Mesenchymal stem cell (in vitro differentiated cells and primary cell): Measurements from ENCODE around the gene POU6F2.

Source experiments
- DNase-seq: peaks from one replicate; pipeline ENCODE4 v3.0.0-alpha.2; 2013
- H2AFZ ChIP-seq: one replicate; pipeline ENCODE4 v1.6.1; 2013; ENCODE audit warnings: low read depth, mild to moderate bottlenecking, control low read depth, inconsistent platforms, low read length, moderate library complexity
- H2AK5ac ChIP-seq: 2 replicates; pipeline ENCODE4 v1.6.1; 2013; ENCODE audit warnings: low read length, moderate library complexity, mild to moderate bottlenecking, inconsistent platforms; ENCODE audit not compliant: severe bottlenecking
- H2BK120ac ChIP-seq: one replicate; pipeline ENCODE4 v1.6.1; 2013; ENCODE audit warnings: low read depth, mild to moderate bottlenecking, inconsistent platforms, low read length, moderate library complexity
- H2BK12ac ChIP-seq, 2 experiments: one replicate each; pipeline ENCODE4 v1.6.1; 2013; ENCODE audit warnings: inconsistent platforms in 2 of 2, low read length in 2 of 2, mild to moderate bottlenecking in 2 of 2, moderate library complexity in 2 of 2, control low read depth in 1 of 2
- H2BK15ac ChIP-seq: one replicate; pipeline ENCODE4 v1.6.1; 2013; ENCODE audit warnings: mild to moderate bottlenecking, low read depth, inconsistent platforms; ENCODE audit not compliant: poor library complexity, severe bottlenecking
- H2BK5ac ChIP-seq: 2 replicates; pipeline ENCODE4 v1.6.1; 2013; ENCODE audit warnings: low read depth, mild to moderate bottlenecking, low read length, control low read depth, inconsistent platforms; ENCODE audit not compliant: poor library complexity, severe bottlenecking
- H3K14ac ChIP-seq, 2 experiments: one replicate each; pipeline ENCODE4 v1.6.1; 2013; ENCODE audit warnings: inconsistent platforms in 2 of 2, low read length in 2 of 2, control low read depth in 1 of 2, mild to moderate bottlenecking in 1 of 2, moderate library complexity in 1 of 2
- H3K18ac ChIP-seq, 2 experiments: one replicate each; pipeline ENCODE4 v1.6.1; 2013; ENCODE audit warnings: inconsistent platforms in 2 of 2, low read length in 2 of 2, control low read depth in 1 of 2, low read depth in 1 of 2, mild to moderate bottlenecking in 1 of 2
- H3K23ac ChIP-seq, 2 experiments: one replicate each; pipeline ENCODE4 v1.6.1; 2013; ENCODE audit warnings: inconsistent platforms in 2 of 2, low read length in 2 of 2, mild to moderate bottlenecking in 2 of 2, moderate library complexity in 2 of 2, control low read depth in 1 of 2
- H3K27ac ChIP-seq: 2 replicates; pipeline ENCODE4 v1.5.1; 2013; ENCODE audit warnings: mild to moderate bottlenecking, moderate library complexity, low read length, control low read depth, inconsistent platforms; ENCODE audit not compliant: poor library complexity, severe bottlenecking
- H3K27me3 ChIP-seq, 2 experiments: 2 replicates each; pipeline versions ENCODE4 v1.6.1 to v1.7.0; 2013; ENCODE audit warnings: low read length in 2 of 2, mild to moderate bottlenecking in 2 of 2, moderate library complexity in 2 of 2, control low read depth in 1 of 2, inconsistent platforms in 1 of 2; ENCODE audit not compliant: control insufficient read depth in 1 of 2, insufficient read depth in 1 of 2
- H3K36me3 ChIP-seq, 2 experiments: 2 replicates each; pipeline versions ENCODE4 v1.6.1 to v1.7.0; 2013; ENCODE audit warnings: low read length in 2 of 2, control low read depth in 1 of 2, inconsistent platforms in 1 of 2, low read depth in 1 of 2, mild to moderate bottlenecking in 1 of 2; ENCODE audit not compliant: insufficient read depth in 2 of 2, control insufficient read depth in 1 of 2
- H3K4ac ChIP-seq, 2 experiments: one replicate each; pipeline ENCODE4 v1.6.1; 2013; ENCODE audit warnings: inconsistent platforms in 2 of 2, low read length in 2 of 2, mild to moderate bottlenecking in 2 of 2, moderate library complexity in 2 of 2, control low read depth in 1 of 2, low read depth in 1 of 2
- H3K4me1 ChIP-seq: 2 replicates; pipeline ENCODE4 v1.6.1; 2013; ENCODE audit warnings: low read depth, low read length, control low read depth; ENCODE audit not compliant: control insufficient read depth, insufficient read depth
- H3K4me2 ChIP-seq: 2 replicates; pipeline ENCODE4 v1.6.1; 2013; ENCODE audit warnings: low read length, mild to moderate bottlenecking, inconsistent platforms; ENCODE audit not compliant: poor library complexity, severe bottlenecking
- H3K4me3 ChIP-seq, 2 experiments: 2 replicates each; pipeline versions ENCODE4 v1.5.1 to v1.7.0; 2013; ENCODE audit warnings: low read length in 2 of 2, mild to moderate bottlenecking in 2 of 2, control low read depth in 1 of 2, low read depth in 1 of 2; ENCODE audit not compliant: insufficient read depth in 1 of 2
- H3K79me1 ChIP-seq: replicated peaks from 2 replicates; pipeline ENCODE4 v1.6.1; 2013; ENCODE audit warnings: mild to moderate bottlenecking, control low read depth, low read length, inconsistent platforms; ENCODE audit not compliant: poor library complexity, severe bottlenecking
- H3K9ac ChIP-seq: 2 replicates; pipeline ENCODE4 v1.7.0; 2013; ENCODE audit warnings: mild to moderate bottlenecking, low read length, moderate library complexity
- H3K9me3 ChIP-seq: 2 replicates; pipeline ENCODE4 v1.7.0; 2013; ENCODE audit warnings: mild to moderate bottlenecking, low read length; ENCODE audit not compliant: control insufficient read depth
- H4K8ac ChIP-seq: one replicate; pipeline ENCODE4 v1.6.1; 2013; ENCODE audit warnings: inconsistent platforms, mild to moderate bottlenecking, low read length, moderate library complexity
- H4K91ac ChIP-seq: one replicate; pipeline ENCODE4 v1.6.1; 2013; ENCODE audit warnings: mild to moderate bottlenecking, low read length, inconsistent platforms
- WGBS: methylation state at CpG from one replicate; pipeline ENCODE4 v1.1.7; 2013; ENCODE audit warnings: mixed read lengths; 5-methylcytosine and 5-hydroxymethylcytosine counted together

Gene POU6F2

DNA sequence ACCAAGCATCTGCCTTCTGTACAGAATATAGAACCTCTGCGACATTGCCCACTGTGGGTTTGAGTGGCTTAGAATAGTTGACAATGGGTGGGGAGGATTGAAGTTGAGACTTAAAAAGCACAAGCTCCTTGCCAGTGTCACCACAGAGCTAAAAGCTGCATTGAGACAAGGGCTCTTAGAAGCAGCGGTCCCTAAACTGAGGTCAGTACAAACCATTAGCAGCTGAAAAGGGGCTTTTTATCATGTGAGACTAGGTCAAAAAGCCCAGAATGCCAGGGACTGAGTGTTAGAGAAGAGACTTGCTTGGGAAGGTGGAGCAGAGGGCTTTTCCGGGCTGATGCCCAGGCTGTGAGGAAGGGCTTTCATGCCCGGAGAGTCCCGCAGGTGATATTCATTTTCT lies 91.3 kb downstream of the POU6F2 start:
- no peak overlapping the region for H3K23ac ChIP-seq
- H2BK5ac ChIP-seq: no peak overlapping the region
- H3K18ac ChIP-seq: no peak overlapping the region
- H3K4me3 ChIP-seq: no peak overlapping the region
- H3K36me3 ChIP-seq: no peaks in the 10 kb centered on the region
- H2AFZ ChIP-seq: no peak overlapping the region
- WGBS: 91% methylated on average over 5 of the region's 5 CpGs
- H2BK12ac ChIP-seq: no peak overlapping the region
- H3K14ac ChIP-seq: no peak overlapping the region
- H3K79me1 ChIP-seq: no peaks in the 10 kb centered on the region
- no peak for DNase-seq
- no peak overlapping the region for H2BK120ac ChIP-seq
- no peak overlapping the region for H3K9ac ChIP-seq
- no peak overlapping the region for H4K8ac ChIP-seq
- H2AK5ac ChIP-seq: no peak overlapping the region
- no peaks in the 10 kb centered on the region for H3K4me1 ChIP-seq
- no peak overlapping the region for H3K4me2 ChIP-seq
- no peaks in the 10 kb centered on the region for H3K27me3 ChIP-seq
- H4K91ac ChIP-seq: no peak overlapping the region
- no peaks in the 10 kb centered on the region for H3K9me3 ChIP-seq
- H3K4ac ChIP-seq: no peak overlapping the region
- H2BK15ac ChIP-seq: no peak overlapping the region
- H3K27ac ChIP-seq: no peak overlapping the region

GRCh38 chr7:39069896-39070881 lies 92.5 kb downstream of the POU6F2 start:
- no peak overlapping the region for H3K27ac ChIP-seq
- H3K9me3 ChIP-seq: no peaks in the 10 kb centered on the region
- H3K4me1 ChIP-seq: no peaks in the 10 kb centered on the region
- no peak overlapping the region for H2BK5ac ChIP-seq
- no peak overlapping the region for H3K4me2 ChIP-seq
- H3K4me3 ChIP-seq: no peak overlapping the region
- H3K14ac ChIP-seq: no peak overlapping the region
- WGBS: 72% methylated on average over 8 of the region's 11 CpGs
- no peak overlapping the region for H2BK120ac ChIP-seq
- H2BK12ac ChIP-seq: no peak overlapping the region
- H3K79me1 ChIP-seq: no peaks in the 10 kb centered on the region
- no peak overlapping the region for H3K9ac ChIP-seq
- no peak overlapping the region for H2BK15ac ChIP-seq
- no peaks in the 10 kb centered on the region for H3K27me3 ChIP-seq
- no peak overlapping the region for H4K91ac ChIP-seq
- H2AFZ ChIP-seq: no peak overlapping the region
- no peak overlapping the region for H3K23ac ChIP-seq
- no peak overlapping the region for H4K8ac ChIP-seq
- H2AK5ac ChIP-seq: no peak overlapping the region
- no peaks in the 10 kb centered on the region for H3K36me3 ChIP-seq
- no peak overlapping the region for H3K4ac ChIP-seq
- H3K18ac ChIP-seq: no peak overlapping the region
- DNase-seq: no peak

DNA sequence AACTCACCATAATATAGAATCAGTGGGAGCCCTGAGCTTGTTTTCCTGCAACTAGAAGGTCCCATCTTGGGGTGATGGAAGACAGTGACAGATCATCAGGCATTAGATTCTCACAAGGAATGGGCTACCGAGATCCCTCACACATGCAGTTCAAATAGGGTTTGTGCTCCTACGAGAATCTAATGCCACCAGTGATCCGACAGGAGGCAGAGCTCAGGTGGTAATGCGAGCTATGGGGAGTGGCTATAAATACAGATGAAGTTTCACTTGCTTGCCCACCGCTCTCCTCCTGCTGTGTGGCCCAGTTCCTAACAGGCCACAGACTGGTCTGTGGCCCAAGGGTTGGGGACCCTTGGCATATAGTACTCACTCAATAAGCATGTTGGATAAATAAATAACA lies 93.4 kb downstream of the POU6F2 start:
- Histone ChIP-seq H2BK120ac (no peak overlapping the region), H4K8ac (no peak overlapping the region), H3K4me2 (no peak overlapping the region), H3K9ac (no peak overlapping the region), H3K79me1 (no peaks in the 10 kb centered on the region), H3K4me3 (no peak overlapping the region), H2AFZ (no peak overlapping the region), H3K36me3 (no peaks in the 10 kb centered on the region), H3K4ac (no peak overlapping the region), H3K27me3 (peaks cover 0 to 6% of the 10 kb centered on the region in 2 experiments), H3K27ac (no peak overlapping the region), H3K14ac (no peak overlapping the region), H3K23ac (no peak overlapping the region), H2AK5ac (no peak overlapping the region), H3K18ac (no peak overlapping the region), H2BK5ac (no peak overlapping the region), H3K4me1 (no peaks in the 10 kb centered on the region), H2BK15ac (no peak overlapping the region), H4K91ac (no peak overlapping the region), H2BK12ac (no peak overlapping the region), H3K9me3 (no peaks in the 10 kb centered on the region)
- 94% methylated on average over 5 of the region's 5 CpGs for WGBS
- DNase-seq: no peak

- H2BK12ac ChIP-seq: no peak overlapping the region
- H2BK120ac ChIP-seq: no peak overlapping the region
- H3K9me3 ChIP-seq: no peaks in the 10 kb centered on the region
- H3K14ac ChIP-seq: no peak overlapping the region
- H3K4me2 ChIP-seq: no peak overlapping the region
- H2AFZ ChIP-seq: no peak overlapping the region
- H4K8ac ChIP-seq: no peak overlapping the region
- no peak overlapping the region for H3K4ac ChIP-seq
- H3K27me3 ChIP-seq: peaks cover 0 to 6% of the 10 kb centered on the region in 2 experiments
- H3K4me1 ChIP-seq: no peaks in the 10 kb centered on the region
- no peak overlapping the region for H2BK5ac ChIP-seq
- no peak overlapping the region for H3K9ac ChIP-seq
- 16% methylated on average over 8 of the region's 8 CpGs for WGBS
- H3K4me3 ChIP-seq: no peak overlapping the region
- no peak overlapping the region for H3K27ac ChIP-seq
- H3K18ac ChIP-seq: no peak overlapping the region
- H2BK15ac ChIP-seq: no peak overlapping the region
- no peak overlapping the region for H4K91ac ChIP-seq
- H3K36me3 ChIP-seq: no peaks in the 10 kb centered on the region
- no peaks in the 10 kb centered on the region for H3K79me1 ChIP-seq
- DNase-seq: peak; percentile 3
- no peak overlapping the region for H2AK5ac ChIP-seq
- no peak overlapping the region for H3K23ac ChIP-seq
Observed at GRCh38 chr7:39073432-39073831, 95.7 kb downstream of the POU6F2 start.
